Fibroblast of mammary gland (primary cell): Measurements from ENCODE around the gene GPT2.
"Not testable (repeated sequence)": the region's sequence is repeated elsewhere in the genome, so short reads cannot be mapped to it uniquely, and the experiment has no call there.

Source experiments
- DNase-seq: peaks from one replicate; pipeline ENCODE4 v3.0.0-alpha.2; 2010; ENCODE audit warnings: low read depth
- H3K4me3 ChIP-seq: 2 replicates; pipeline ENCODE4 v1.5.1; 2011; ENCODE audit warnings: low read depth, mild to moderate bottlenecking, low read length, moderate library complexity; ENCODE audit not compliant: control insufficient read depth
- CTCF ChIP-seq: conservative IDR thresholded peaks from 2 replicates; pipeline ENCODE4 v1.5.1; 2011; ENCODE audit warnings: low read depth, low read length, inconsistent platforms; ENCODE audit not compliant: control insufficient read depth, insufficient read depth

Gene GPT2

GRCh38 chr16:46866286-46866685 is 17.9 kb upstream of the GPT2 start:
- H3K4me3 ChIP-seq = no peak overlapping the region
- DNase-seq = no peak
- no peak for TF ChIP-seq CTCF

- H3K4me3 ChIP-seq, DNase-seq: not testable (repeated sequence)
These were observed 16.7 kb upstream of the GPT2 start for GRCh38 chr16:46867486-46867885.

GRCh38 chr16:46868891-46869290 is 15.3 kb upstream of the GPT2 start:
- DNase-seq, H3K4me3 ChIP-seq: not testable (repeated sequence)

- no peak for DNase-seq
- H3K4me3 ChIP-seq = no peak overlapping the region
- no peak for TF ChIP-seq CTCF
These were observed 12.6 kb upstream of the GPT2 start for GRCh38 chr16:46871597-46871996.

- no peak for TF ChIP-seq CTCF
- no peak for DNase-seq
- no peak overlapping the region for H3K4me3 ChIP-seq
These were observed 11.0 kb upstream of the GPT2 start for GRCh38 chr16:46873201-46873600.

- TF ChIP-seq CTCF = no peak
- no peak overlapping the region for H3K4me3 ChIP-seq
- no peak for DNase-seq
These were observed 8.9 kb upstream of the GPT2 start for GRCh38 chr16:46875243-46875642.

GRCh38 chr16:46882304-46882939 is 1.7 kb upstream of the GPT2 start:
- no peak for TF ChIP-seq CTCF
- H3K4me3 ChIP-seq = no peak overlapping the region
- no peak for DNase-seq

GRCh38 chr16:46882940-46883307 is 1.2 kb upstream of the GPT2 start:
- no peak for TF ChIP-seq CTCF
- no peak overlapping the region for H3K4me3 ChIP-seq

More at GRCh38 chr16:46882940-46883307, 1.2 kb upstream of the GPT2 start:
- DNase-seq = no peak
